Liver (tissue), 9 donors: ENCODE data around the gene DGKE. TPM values are rescaled to one million over a fixed set of nuclear protein-coding genes. Genes with fewer than 3 reads are reported as not detected.

ENCODE experiments used
- DNase-seq: peaks from one replicate; pipeline ENCODE4 v3.0.0-alpha.2; 2017; ENCODE audit warnings: low spot score
- H3K27ac ChIP-seq, 2 donors: one replicate each; pipeline ENCODE4 v1.7.0; 2013; ENCODE audit warnings: inconsistent platforms in 2 of 2, low read length in 2 of 2, control low read depth in 1 of 2, low read depth in 1 of 2, mild to moderate bottlenecking in 1 of 2
- H3K27me3 ChIP-seq, 4 donors: one replicate each; pipeline versions ENCODE4 v1.6.1 to v1.7.0; 2013; ENCODE audit warnings: low read length in 3 of 4, inconsistent platforms in 1 of 4, mild to moderate bottlenecking in 1 of 4, moderate library complexity in 1 of 4; ENCODE audit not compliant: control insufficient read depth in 4 of 4, insufficient read depth in 4 of 4
- H3K36me3 ChIP-seq, 4 donors: one replicate each; pipeline versions ENCODE4 v1.6.1 to v1.7.0; 2013; ENCODE audit warnings: low read length in 3 of 4, mild to moderate bottlenecking in 3 of 4, low read depth in 1 of 4, moderate library complexity in 1 of 4; ENCODE audit not compliant: control insufficient read depth in 4 of 4, insufficient read depth in 3 of 4
- H3K4me1 ChIP-seq, 4 donors: one replicate each; pipeline versions ENCODE4 v1.6.1 to v1.7.0; 2013; ENCODE audit warnings: low read length in 3 of 4, mild to moderate bottlenecking in 3 of 4, moderate library complexity in 1 of 4; ENCODE audit not compliant: control insufficient read depth in 4 of 4, insufficient read depth in 4 of 4
- H3K4me3 ChIP-seq, 3 donors: one replicate each; pipeline versions ENCODE4 v1.6.1 to v1.7.0; 2013; ENCODE audit warnings: low read length in 3 of 3, control low read depth in 1 of 3, low read depth in 1 of 3, mild to moderate bottlenecking in 1 of 3
- H3K9ac ChIP-seq, 2 donors: one replicate each; pipeline ENCODE4 v1.7.0; 2013; ENCODE audit warnings: low read length in 2 of 2, mild to moderate bottlenecking in 2 of 2, moderate library complexity in 2 of 2, control low read depth in 1 of 2, low read depth in 1 of 2
- H3K9me3 ChIP-seq, 4 donors: one replicate each; pipeline versions ENCODE4 v1.6.1 to v1.7.0; 2013; ENCODE audit warnings: low read length in 3 of 4; ENCODE audit not compliant: control insufficient read depth in 4 of 4
- ATF3 ChIP-seq: IDR thresholded peaks from 2 replicates; pipeline ENCODE4 v1.6.1; 2016; ENCODE audit warnings: antibody characterized with exemption
- EGR1 ChIP-seq, 2 donors: IDR thresholded peaks; 2 replicates each; pipeline ENCODE4 v1.6.1; 2016 to 2018; ENCODE audit warnings: antibody characterized with exemption in 2 of 2, low read depth in 2 of 2
- FOXA1 ChIP-seq: IDR thresholded peaks from 2 replicates; pipeline ENCODE4 v1.6.1; 2016; ENCODE audit warnings: antibody characterized with exemption
- FOXA2 ChIP-seq: IDR thresholded peaks from 2 replicates; pipeline ENCODE4 v1.6.1; 2016; ENCODE audit warnings: antibody characterized with exemption
- GABPA ChIP-seq, 2 donors: IDR thresholded peaks in 1 of 2; conservative IDR thresholded peaks in 1 of 2; 2 replicates each; pipeline ENCODE4 v1.6.1; 2016; ENCODE audit warnings: antibody characterized with exemption in 2 of 2, mild to moderate bottlenecking in 1 of 2, moderate library complexity in 1 of 2
- HNF4A ChIP-seq, 2 donors: conservative IDR thresholded peaks; 2 replicates each; pipeline ENCODE4 v1.6.1; 2016; ENCODE audit warnings: antibody characterized with exemption in 2 of 2, mild to moderate bottlenecking in 2 of 2
- JUND ChIP-seq, 2 donors: IDR thresholded peaks; 2 replicates each; pipeline ENCODE4 v1.6.1; 2016; ENCODE audit warnings: antibody characterized with exemption in 2 of 2
- RAD21 ChIP-seq, 2 donors: IDR thresholded peaks; 2 replicates each; pipeline ENCODE4 v1.6.1; 2016; ENCODE audit warnings: antibody characterized with exemption in 2 of 2, mild to moderate bottlenecking in 2 of 2
- REST ChIP-seq: IDR thresholded peaks from 2 replicates; pipeline ENCODE4 v1.6.1; 2016; ENCODE audit warnings: antibody characterized with exemption, mild to moderate bottlenecking
- RXRA ChIP-seq, 2 donors: IDR thresholded peaks; 2 replicates each; pipeline ENCODE4 v1.6.1; 2017 to 2018; ENCODE audit warnings: antibody characterized with exemption in 2 of 2, mild to moderate bottlenecking in 1 of 2
- TAF1 ChIP-seq: conservative IDR thresholded peaks from 2 replicates; pipeline ENCODE4 v1.6.1; 2016; ENCODE audit warnings: antibody characterized with exemption, mild to moderate bottlenecking
- YY1 ChIP-seq: IDR thresholded peaks from 2 replicates; pipeline ENCODE4 v1.6.1; 2016; ENCODE audit warnings: antibody characterized with exemption, mild to moderate bottlenecking
- ZBTB33 ChIP-seq: IDR thresholded peaks from 2 replicates; pipeline ENCODE4 v1.6.1; 2016; ENCODE audit warnings: antibody characterized with exemption
- WGBS: extraction: QIAGEN DNeasy Blood & Tissue Kit; methylation state at CpG from one replicate; pipeline ENCODE4 v1.1.7; 2013; 5-methylcytosine and 5-hydroxymethylcytosine counted together
- polyA plus RNA-seq, 2 donors: library from polyadenylated mRNA; stranded (reverse) in 1 of 2; unstranded in 1 of 2; fragments of 200-250 nt in 1 of 2; fragments of >200 nt in 1 of 2; fragmentation: Nextera tagmentation in 1 of 2; extraction: Ambion mirVana in 1 of 2; gene quantifications; one replicate each; pipeline versions ENCODE4 v1.2.1 to v1.2.3, GENCODE V29; 2013 to 2015
- total RNA-seq, 2 donors: library from RNA; depleted of rRNA; stranded (reverse); fragments of >200 nt; gene quantifications; one replicate each; pipeline ENCODE4 v1.2.3, GENCODE V29; 2014
- donor health status: healthy.
- donor health status: healthy.
- donor health status: healthy.
- donor health status: healthy.
- donor health status: healthy.

The DGKE gene
- total and polyA plus RNA-seq, 4 donors, result 1.0 to 5.9 (median 2.8) TPM

GRCh38 chr17:56886288-56886731 lies 52.4 kb downstream of the DGKE start:
- TF ChIP-seq HNF4A (conservative IDR thresholded peaks at IDR 0.05) (peak in 1 of 2 donors; percentile 14), FOXA2 (no peak), ZBTB33 (no peak), TAF1 (no peak), GABPA (IDR thresholded peaks at IDR 0.05 in 1 of 2, conservative IDR thresholded peaks at IDR 0.05 in 1 of 2) (no peak), YY1 (no peak), RXRA (IDR thresholded peaks at IDR 0.05) (peak; percentile 6 to 9)

GRCh38 chr17:56887105-56887504 lies 53.2 kb downstream of the DGKE start:
- 96% methylated on average over 5 of the region's 5 CpGs for WGBS
- H3K36me3 ChIP-seq, result peaks cover 7 to 45% (median 33%) of the 10 kb centered on the region in 4 donors
- TF ChIP-seq ZBTB33, result no peak
- TF ChIP-seq EGR1 (IDR thresholded peaks at IDR 0.05; ENCODE audit: low read depth in 2 of 2), result no peak
- no peak for TF ChIP-seq GABPA (IDR thresholded peaks at IDR 0.05 in 1 of 2, conservative IDR thresholded peaks at IDR 0.05 in 1 of 2)
- TF ChIP-seq FOXA1, result no peak
- no peak overlapping the region for H3K4me3 ChIP-seq
- no peak for DNase-seq
- H3K27me3 ChIP-seq, result no peaks in the 10 kb centered on the region
- H3K9ac ChIP-seq, result no peak overlapping the region
- peaks cover 0 to 3% (median 0%) of the 10 kb centered on the region in 4 donors for H3K9me3 ChIP-seq
- no peak overlapping the region for H3K27ac ChIP-seq
- H3K4me1 ChIP-seq, result peaks cover 0 to 4% (median 0%) of the 10 kb centered on the region in 4 donors

More at GRCh38 chr17:56886288-56886731, 52.4 kb downstream of the DGKE start:
- H3K27ac ChIP-seq, result no peak overlapping the region
- peaks cover 0 to 3% (median 0%) of the 10 kb centered on the region in 4 donors for H3K9me3 ChIP-seq
- H3K4me3 ChIP-seq, result no peak overlapping the region
- no peak for DNase-seq
- 48% methylated on average over 2 of the region's 2 CpGs for whole genome bisulfite sequencing
- peaks cover 0 to 10% (median 4%) of the 10 kb centered on the region in 4 donors for H3K4me1 ChIP-seq
- no peak overlapping the region for H3K9ac ChIP-seq
- peaks cover 4 to 37% (median 27%) of the 10 kb centered on the region in 4 donors for H3K36me3 ChIP-seq
- H3K27me3 ChIP-seq, result no peaks in the 10 kb centered on the region

GRCh38 chr17:56887552-56888467 lies 53.9 kb downstream of the DGKE start:
- Histone ChIP-seq H3K9ac (no peak overlapping the region), H3K9me3 (peaks cover 0 to 3% (median 0%) of the 10 kb centered on the region in 4 donors), H3K36me3 (peaks cover 7 to 52% (median 39%) of the 10 kb centered on the region in 4 donors), H3K4me1 (peaks cover 0 to 4% (median 0%) of the 10 kb centered on the region in 4 donors), H3K27me3 (no peaks in the 10 kb centered on the region), H3K4me3 (no peak overlapping the region), H3K27ac (no peak overlapping the region)
- no peak for DNase-seq
- WGBS, result 97% methylated on average over 9 of the region's 9 CpGs
- TF ChIP-seq ZBTB33 (no peak), EGR1 (IDR thresholded peaks at IDR 0.05; ENCODE audit: low read depth in 2 of 2) (no peak), TAF1 (no peak), RAD21 (IDR thresholded peaks at IDR 0.05) (no peak), FOXA1 (no peak), FOXA2 (no peak), ATF3 (no peak), YY1 (no peak), RXRA (IDR thresholded peaks at IDR 0.05) (no peak), REST (no peak), JUND (IDR thresholded peaks at IDR 0.05) (no peak), HNF4A (conservative IDR thresholded peaks at IDR 0.05) (no peak), GABPA (IDR thresholded peaks at IDR 0.05 in 1 of 2, conservative IDR thresholded peaks at IDR 0.05 in 1 of 2) (no peak)
